Endodermal cell (in vitro differentiated cells): ENCODE results near the gene CXADR. TPM values are rescaled to one million over a fixed set of nuclear protein-coding genes. Genes with fewer than 3 reads are reported as not detected.
"Not testable (repeated sequence)": the region's sequence is repeated elsewhere in the genome, so short reads cannot be mapped to it uniquely, and the experiment has no call there.

Experiments used
- DNase-seq: peaks from one replicate; pipeline ENCODE4 v3.0.0-alpha.2; 2017
- H3K27ac ChIP-seq: 2 replicates; pipeline ENCODE4 v1.5.1; 2013; ENCODE audit warnings: mild to moderate bottlenecking, low read depth, low read length, moderate library complexity
- H3K27me3 ChIP-seq: 2 replicates; pipeline ENCODE4 v1.6.1; 2013; ENCODE audit warnings: mild to moderate bottlenecking, low read length, moderate library complexity; ENCODE audit not compliant: insufficient read depth, control insufficient read depth, poor library complexity, severe bottlenecking
- H3K36me3 ChIP-seq: 2 replicates; pipeline ENCODE4 v1.7.0; 2013; ENCODE audit warnings: mild to moderate bottlenecking, low read length, moderate library complexity; ENCODE audit not compliant: control insufficient read depth, insufficient read depth
- H3K4me1 ChIP-seq: one replicate; pipeline ENCODE4 v1.7.0; 2013; ENCODE audit warnings: low read length; ENCODE audit not compliant: control insufficient read depth, insufficient read depth
- H3K4me3 ChIP-seq: 2 replicates; pipeline ENCODE4 v1.5.1; 2013; ENCODE audit warnings: mild to moderate bottlenecking, low read length, moderate library complexity
- H3K9ac ChIP-seq: 2 replicates; pipeline ENCODE4 v1.6.1; 2013; ENCODE audit warnings: mild to moderate bottlenecking, low read length, moderate library complexity; ENCODE audit not compliant: poor library complexity, severe bottlenecking; ENCODE audit errors: extremely low read depth
- H3K9me3 ChIP-seq: 2 replicates; pipeline ENCODE4 v1.6.1; 2013; ENCODE audit warnings: mild to moderate bottlenecking, low read length, moderate library complexity; ENCODE audit not compliant: control insufficient read depth
- H3K27ac Mint-ChIP-seq: 2 replicates; pipeline ENCODE4 v1.8.0; 2020; ENCODE audit warnings: mixed read lengths
- H3K27me3 Mint-ChIP-seq: 2 replicates; pipeline ENCODE4 v1.8.0; 2021; ENCODE audit warnings: mild to moderate bottlenecking, mixed read lengths; ENCODE audit not compliant: insufficient read depth
- H3K36me3 Mint-ChIP-seq: 2 replicates; pipeline ENCODE4 v1.8.0; 2020; ENCODE audit warnings: low read depth, mixed read lengths
- H3K4me1 Mint-ChIP-seq: 2 replicates; pipeline ENCODE4 v1.8.0; 2020; ENCODE audit warnings: mixed read lengths
- H3K4me3 Mint-ChIP-seq: 2 replicates; pipeline ENCODE4 v1.8.0; 2020; ENCODE audit warnings: mild to moderate bottlenecking, moderate library complexity, mixed read lengths
- H3K9me3 Mint-ChIP-seq: 2 replicates; pipeline ENCODE4 v1.8.0; 2020; ENCODE audit warnings: mild to moderate bottlenecking, mixed read lengths
- CTCF ChIP-seq: fragments of 200-600 bp; sonication (generic); conservative IDR thresholded peaks from 2 replicates; pipeline ENCODE4 v1.5.0; 2021; ENCODE audit warnings: antibody characterized with exemption, mild to moderate bottlenecking
- WGBS, 2 experiments: methylation state at CpG; one replicate each; pipeline versions ENCODE4 v1.1.5 to v1.1.7; 2013; ENCODE audit warnings: missing lambda C conversion rate in 2 of 2, mixed read lengths in 1 of 2; ENCODE audit not compliant: insufficient coverage in 1 of 2, insufficient read length in 1 of 2; 5-methylcytosine and 5-hydroxymethylcytosine counted together
- total RNA-seq, 2 donors: library from RNA; stranded (reverse); fragmentation: NEBNext Ultra II Directional in 1 of 2; extraction: Animal tissue kit (Norgen Biotek cat#: 25700) in 1 of 2; gene quantifications; 2 replicates in 1 of 2; 3 replicates in 1 of 2; pipeline ENCODE4 v1.2.1, GENCODE V29; 2021

Gene CXADR
- total RNA-seq, 2 donors from 2014 or later, result 60.5 to 84.3 TPM

GRCh38 chr21:17507591-17507990 is 5.3 kb upstream of the CXADR start:
- Mint-ChIP-seq H3K9me3 (peaks cover 25% of the 10 kb centered on the region), H3K27me3 (peaks cover 16% of the 10 kb centered on the region), H3K4me1 (peaks cover 4% of the 10 kb centered on the region), H3K36me3 (peaks cover 5% of the 10 kb centered on the region), H3K4me3 (no peak overlapping the region), H3K27ac (no peak overlapping the region)
- H3K36me3 ChIP-seq, result no peaks in the 10 kb centered on the region
- no peak overlapping the region for H3K4me3 ChIP-seq
- peaks cover 16% of the 10 kb centered on the region for H3K9me3 ChIP-seq
- 91 to 92% methylated on average over 4 to 5 of the region's 5 CpGs for WGBS, 2 experiments
- no peaks in the 10 kb centered on the region for H3K4me1 ChIP-seq
- TF ChIP-seq CTCF, result no peak
- H3K27me3 ChIP-seq, result no peaks in the 10 kb centered on the region
- no peak for DNase-seq
- no peak overlapping the region for H3K9ac ChIP-seq
- no peak overlapping the region for H3K27ac ChIP-seq

GRCh38 chr21:17513214-17514123 is 626 bp downstream of the CXADR start:
- Mint-ChIP-seq H3K4me1 (peaks cover 24% of the 10 kb centered on the region), H3K27me3 (peaks cover 16% of the 10 kb centered on the region), H3K27ac (peak overlapping the region; percentile 97), H3K4me3 (peak overlapping the region; percentile 89), H3K9me3 (no peaks in the 10 kb centered on the region), H3K36me3 (peaks cover 18% of the 10 kb centered on the region)
- peak; percentile 41 for TF ChIP-seq CTCF
- H3K9me3 ChIP-seq, result no peaks in the 10 kb centered on the region
- H3K36me3 ChIP-seq, result peaks cover 13% of the 10 kb centered on the region
- no peaks in the 10 kb centered on the region for H3K4me1 ChIP-seq
- WGBS, 2 experiments, result 0% methylated on average over 21 to 69 of the region's 69 CpGs
- peak overlapping the region; percentile 97 for H3K4me3 ChIP-seq
- peak; percentile 75 for DNase-seq
- H3K27me3 ChIP-seq, result no peaks in the 10 kb centered on the region
- H3K27ac ChIP-seq, result peak overlapping the region; percentile 90
- peak overlapping the region; percentile 99 for H3K9ac ChIP-seq

GRCh38 chr21:17514124-17514845 is 1.4 kb downstream of the CXADR start:
- Histone ChIP-seq H3K27me3 (no peaks in the 10 kb centered on the region), H3K9ac (peak overlapping the region; percentile 99), H3K9me3 (no peaks in the 10 kb centered on the region), H3K4me1 (no peaks in the 10 kb centered on the region), H3K27ac (peak overlapping the region; percentile 90), H3K4me3 (peak overlapping the region; percentile 97), H3K36me3 (peaks cover 13% of the 10 kb centered on the region)
- WGBS, 2 experiments, result 15 to 31% methylated on average over 5 to 12 of the region's 13 CpGs
- H3K36me3 Mint-ChIP-seq, result peaks cover 22% of the 10 kb centered on the region
- H3K9me3 Mint-ChIP-seq, result no peaks in the 10 kb centered on the region
- peaks cover 16% of the 10 kb centered on the region for H3K27me3 Mint-ChIP-seq
- peak overlapping the region; percentile 89 for H3K4me3 Mint-ChIP-seq
- peak; percentile 70 for DNase-seq
- peaks cover 32% of the 10 kb centered on the region for H3K4me1 Mint-ChIP-seq
- no peak for TF ChIP-seq CTCF
- peak overlapping the region; percentile 97 for H3K27ac Mint-ChIP-seq

- H3K4me1 ChIP-seq, H3K4me3 Mint-ChIP-seq, H3K4me3 ChIP-seq, H3K27ac ChIP-seq, H3K9ac ChIP-seq, H3K27me3 Mint-ChIP-seq, DNase-seq, H3K9me3 Mint-ChIP-seq, H3K27me3 ChIP-seq, H3K27ac Mint-ChIP-seq, H3K9me3 ChIP-seq: not testable (repeated sequence)
- Mint-ChIP-seq H3K4me1 (peaks cover 46% of the 10 kb centered on the region), H3K36me3 (peaks cover 22% of the 10 kb centered on the region)
- 88% methylated on average over 1 of the region's 1 CpG; no CpG with 5 or more reads in 1 of the 2 experiments for WGBS, 2 experiments
- peaks cover 13% of the 10 kb centered on the region for H3K36me3 ChIP-seq
Measured at GRCh38 chr21:17517008-17517407, 4.2 kb downstream of the CXADR start.
